Measurements from ENCODE around the gene CTSW. TPM values are rescaled to one million over a fixed set of nuclear protein-coding genes. Genes with fewer than 3 reads are reported as not detected.

The CTSW gene
- total and polyA plus RNA-seq, 5 donors from 2014 or later, result 3.5 to 35.9 (median 12.4) TPM

DNA sequence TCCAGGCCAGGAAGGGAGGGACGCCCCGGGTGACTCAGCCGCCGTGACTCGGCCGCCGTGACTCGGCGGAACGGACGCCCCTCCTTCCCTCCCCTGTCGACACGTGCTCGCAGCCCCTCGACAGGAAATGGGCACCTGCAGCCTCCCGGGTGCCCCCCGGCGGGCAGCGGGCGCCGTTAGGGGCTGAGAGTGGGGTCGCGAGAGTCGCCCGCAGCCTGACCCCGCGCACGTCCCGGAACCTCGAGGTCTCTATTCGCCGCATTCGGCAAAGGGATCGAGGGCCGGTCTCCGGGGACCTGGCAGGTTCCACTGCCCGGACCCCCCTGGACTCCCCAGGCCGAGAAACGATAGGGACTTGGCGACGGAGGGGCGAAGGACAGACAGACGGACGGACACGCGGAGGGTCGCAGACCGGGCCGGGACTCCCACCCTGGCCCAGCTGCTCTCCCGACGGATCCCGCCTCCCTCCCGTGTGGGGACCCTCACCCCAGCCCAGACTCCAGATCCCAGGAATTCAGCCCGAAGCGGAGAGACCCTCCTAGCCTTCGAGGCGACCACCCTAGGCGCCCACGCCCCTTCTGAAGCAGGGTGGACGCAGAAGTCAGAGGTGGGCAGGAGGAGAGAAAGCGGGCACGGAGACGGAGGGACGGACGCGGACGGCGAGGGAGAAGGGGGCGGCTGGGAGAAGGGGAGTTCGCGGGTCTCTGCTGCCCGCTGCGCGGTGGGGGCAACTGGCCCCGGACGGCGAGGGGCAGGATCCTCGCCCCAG lies 19.9 kb downstream of the CTSW start:
- Mint-ChIP-seq H3K36me3 (no peaks in the 10 kb centered on the region), H3K27ac (no peak overlapping the region), H3K9me3 (peaks cover 0 to 2% (median 0%) of the 10 kb centered on the region in 7 donors), H3K4me3 (peak overlapping the region in 2 of 4 donors; percentile 32 to 71), H3K4me1 (peaks cover 0 to 19% (median 5%) of the 10 kb centered on the region in 4 donors), H3K27me3 (peaks cover 29% of the 10 kb centered on the region)
- no peaks in the 10 kb centered on the region for H3K36me3 ChIP-seq (ENCODE audit: control insufficient read depth, insufficient read depth, low read length)
- H3K27me3 ChIP-seq (ENCODE audit: control insufficient read depth, insufficient read depth, low read length), result peaks cover 3% of the 10 kb centered on the region
- peak overlapping the region; percentile 33 for H3K27ac ChIP-seq (ENCODE audit: insufficient read depth, low read length, poor library complexity, severe bottlenecking)
- DNase-seq (peak in 2 of 3 donors; percentile 51 to 63), ATAC-seq (ENCODE audit: low read depth in 2 of 2) (no peak)
- H3K4me1 ChIP-seq (ENCODE audit: control insufficient read depth, insufficient read depth, low read length, poor library complexity, severe bottlenecking), result peaks cover 22% of the 10 kb centered on the region
- no peaks in the 10 kb centered on the region for H3K9me3 ChIP-seq (ENCODE audit: control insufficient read depth in 2 of 2, low read length in 2 of 2)
- H3K4me3 ChIP-seq (ENCODE audit: low read depth, low read length), result no peak overlapping the region

DNA sequence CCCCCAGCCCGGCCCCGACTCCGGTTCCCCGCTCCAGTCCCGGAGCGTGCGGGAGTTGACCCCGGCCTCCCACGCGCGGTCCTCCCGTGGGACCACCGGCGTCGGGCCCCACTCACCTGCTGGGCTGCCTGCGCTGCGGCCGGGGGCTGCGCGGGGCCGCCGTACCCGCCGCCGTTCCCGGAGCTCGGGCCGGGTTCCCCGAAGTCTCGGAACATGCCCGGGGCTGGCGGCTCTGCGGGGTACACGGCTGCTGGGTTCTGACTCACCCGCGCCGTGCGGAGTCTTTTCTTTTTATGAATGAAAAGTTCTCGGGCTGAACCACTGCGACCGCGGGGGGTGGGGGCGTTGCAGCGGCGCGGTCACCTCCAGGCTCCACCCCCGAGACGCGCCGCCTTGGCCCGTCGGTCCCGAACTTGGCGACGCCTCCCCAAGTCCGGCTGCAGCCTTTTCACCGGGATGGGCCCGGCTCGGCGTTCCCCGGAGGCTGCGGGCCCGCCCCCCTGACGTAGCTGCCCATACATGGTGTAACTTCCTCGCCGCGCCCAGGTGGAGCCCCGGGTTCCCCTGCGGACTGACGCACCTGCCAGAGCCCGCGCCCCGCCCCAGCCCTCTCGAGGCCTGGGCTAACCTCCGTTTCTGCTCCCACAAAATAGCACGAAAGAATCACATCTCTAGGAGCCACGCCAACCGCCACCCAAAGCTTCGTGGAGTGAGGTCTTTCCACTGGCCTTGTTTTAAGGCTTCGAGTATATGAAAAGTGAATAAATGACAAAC lies 20.7 kb downstream of the CTSW start, which contains the start of gene FOSL1:
FOSL1 (minus strand) TSS at position 264 of the 774 bp plus-strand sequence; CDS start at position 215, 49 bp downstream.
- no peaks in the 10 kb centered on the region for H3K9me3 ChIP-seq (ENCODE audit: control insufficient read depth in 2 of 2, low read length in 2 of 2)
- no peaks in the 10 kb centered on the region for H3K36me3 ChIP-seq (ENCODE audit: control insufficient read depth, insufficient read depth, low read length)
- peak; percentile 89 to 93 (median 93) for DNase-seq
- Mint-ChIP-seq H3K4me1 (peaks cover 0 to 19% (median 5%) of the 10 kb centered on the region in 4 donors), H3K27ac (peak within 1 kb of the TSS in 2 of 3 donors; percentile 77 to 81), H3K9me3 (peaks cover 0 to 2% (median 0%) of the 10 kb centered on the region in 7 donors), H3K27me3 (peaks cover 29% of the 10 kb centered on the region), H3K4me3 (peak within 1 kb of the TSS; percentile 21 to 78 (median 74)), H3K36me3 (no peaks in the 10 kb centered on the region)
- peak within 1 kb of the TSS; percentile 41 for H3K4me3 ChIP-seq (ENCODE audit: low read depth, low read length)
- peaks cover 3% of the 10 kb centered on the region for H3K27me3 ChIP-seq (ENCODE audit: control insufficient read depth, insufficient read depth, low read length)
- peak; percentile 91 to 94 for ATAC-seq (ENCODE audit: low read depth in 2 of 2)
- H3K4me1 ChIP-seq (ENCODE audit: control insufficient read depth, insufficient read depth, low read length, poor library complexity, severe bottlenecking), result peaks cover 22% of the 10 kb centered on the region
- H3K27ac ChIP-seq (ENCODE audit: insufficient read depth, low read length, poor library complexity, severe bottlenecking), result peak within 1 kb of the TSS; percentile 41

DNA sequence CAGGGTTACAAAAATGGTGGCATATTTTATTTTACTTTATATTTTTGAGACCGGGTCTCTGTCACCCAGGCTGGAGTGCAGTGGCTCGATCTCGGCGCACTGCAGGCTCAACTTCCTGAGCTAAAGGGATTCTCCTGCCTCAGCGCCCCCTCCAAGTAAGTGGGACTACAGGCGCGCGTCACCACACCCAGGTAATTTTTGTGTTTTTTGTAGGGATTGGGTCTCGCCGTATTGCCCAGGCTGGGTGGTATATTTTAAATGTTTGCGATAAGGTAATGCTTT lies 21.2 kb downstream of the CTSW start:
- peak overlapping the region in 2 of 3 donors; percentile 77 to 81 for H3K27ac Mint-ChIP-seq
- Histone ChIP-seq H3K4me3 (ENCODE audit: low read depth, low read length) (peak overlapping the region; percentile 41), H3K27ac (ENCODE audit: insufficient read depth, low read length, poor library complexity, severe bottlenecking) (peak overlapping the region; percentile 41), H3K4me1 (ENCODE audit: control insufficient read depth, insufficient read depth, low read length, poor library complexity, severe bottlenecking) (peaks cover 22% of the 10 kb centered on the region), H3K9me3 (ENCODE audit: control insufficient read depth in 2 of 2, low read length in 2 of 2) (no peaks in the 10 kb centered on the region), H3K36me3 (ENCODE audit: control insufficient read depth, insufficient read depth, low read length) (no peaks in the 10 kb centered on the region), H3K27me3 (ENCODE audit: control insufficient read depth, insufficient read depth, low read length) (peaks cover 3% of the 10 kb centered on the region)
- peaks cover 0 to 2% (median 0%) of the 10 kb centered on the region in 7 donors for H3K9me3 Mint-ChIP-seq
- peaks cover 0 to 19% (median 5%) of the 10 kb centered on the region in 4 donors for H3K4me1 Mint-ChIP-seq
- no peak for DNase-seq
- H3K4me3 Mint-ChIP-seq, result peak overlapping the region; percentile 21 to 78 (median 74)
- H3K36me3 Mint-ChIP-seq, result no peaks in the 10 kb centered on the region
- ATAC-seq (ENCODE audit: low read depth in 2 of 2), result no peak
- H3K27me3 Mint-ChIP-seq, result peaks cover 29% of the 10 kb centered on the region

DNA sequence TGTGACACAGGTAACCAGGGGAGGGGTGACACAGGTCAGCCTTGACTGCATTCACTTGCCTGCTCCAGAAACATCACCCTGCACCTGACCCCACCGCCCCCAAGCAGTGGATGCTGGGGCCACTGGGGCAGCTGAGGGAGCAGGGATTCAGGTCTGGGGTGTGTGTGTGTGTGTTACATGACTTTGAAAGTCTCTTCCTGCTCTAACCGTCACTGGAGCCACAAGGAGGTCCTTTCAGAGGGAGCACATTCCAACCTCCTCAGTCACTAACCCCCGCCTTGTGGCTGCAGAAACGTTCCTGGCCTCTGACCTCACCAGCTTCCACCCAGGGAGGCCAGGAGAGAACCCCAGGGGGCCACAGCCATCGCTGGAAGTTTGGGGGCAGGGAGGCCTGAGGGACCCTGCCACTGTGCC lies 23.4 kb downstream of the CTSW start:
- H3K4me3 ChIP-seq (ENCODE audit: low read depth, low read length), result no peak overlapping the region
- H3K27ac ChIP-seq (ENCODE audit: insufficient read depth, low read length, poor library complexity, severe bottlenecking), result no peak overlapping the region
- H3K36me3 ChIP-seq (ENCODE audit: control insufficient read depth, insufficient read depth, low read length), result no peaks in the 10 kb centered on the region
- Mint-ChIP-seq H3K27me3 (peaks cover 32% of the 10 kb centered on the region), H3K36me3 (no peaks in the 10 kb centered on the region), H3K9me3 (peaks cover 0 to 2% (median 0%) of the 10 kb centered on the region in 7 donors), H3K27ac (no peak overlapping the region), H3K4me1 (peaks cover 0 to 12% (median 5%) of the 10 kb centered on the region in 4 donors), H3K4me3 (peak overlapping the region in 1 of 4 donors; percentile 72)
- peaks cover 22% of the 10 kb centered on the region for H3K4me1 ChIP-seq (ENCODE audit: control insufficient read depth, insufficient read depth, low read length, poor library complexity, severe bottlenecking)
- no peak for DNase-seq
- H3K27me3 ChIP-seq (ENCODE audit: control insufficient read depth, insufficient read depth, low read length), result peaks cover 9% of the 10 kb centered on the region
- no peak for ATAC-seq (ENCODE audit: low read depth in 2 of 2)
- H3K9me3 ChIP-seq (ENCODE audit: control insufficient read depth in 2 of 2, low read length in 2 of 2), result no peaks in the 10 kb centered on the region

DNA sequence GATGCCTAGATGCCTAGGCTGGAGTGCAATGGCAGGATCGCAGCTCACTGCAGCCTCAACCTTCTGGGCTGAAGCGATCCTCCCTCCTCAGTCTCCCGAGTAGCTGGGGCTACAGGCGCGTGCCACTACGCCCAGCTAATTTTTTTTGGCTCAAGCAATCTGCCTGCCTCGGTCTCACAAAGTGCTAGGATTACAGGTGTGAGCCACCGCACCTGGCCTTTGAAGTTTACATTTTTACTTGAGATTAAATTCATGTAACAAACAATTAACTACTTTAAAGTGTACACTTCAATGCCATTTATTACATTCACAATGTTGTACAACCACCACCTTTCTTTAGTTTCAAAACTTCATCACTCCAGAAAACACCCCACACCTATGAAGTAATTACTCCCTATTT lies 24.1 kb downstream of the CTSW start:
- no peak overlapping the region for H3K4me3 ChIP-seq (ENCODE audit: low read depth, low read length)
- H3K9me3 ChIP-seq (ENCODE audit: control insufficient read depth in 2 of 2, low read length in 2 of 2), result no peaks in the 10 kb centered on the region
- peak overlapping the region in 1 of 3 donors; percentile 56 for H3K27ac Mint-ChIP-seq
- H3K9me3 Mint-ChIP-seq, result peaks cover 0 to 1% (median 0%) of the 10 kb centered on the region in 7 donors
- H3K36me3 ChIP-seq (ENCODE audit: control insufficient read depth, insufficient read depth, low read length), result no peaks in the 10 kb centered on the region
- peaks cover 9% of the 10 kb centered on the region for H3K27me3 ChIP-seq (ENCODE audit: control insufficient read depth, insufficient read depth, low read length)
- no peaks in the 10 kb centered on the region for H3K36me3 Mint-ChIP-seq
- DNase-seq (no peak), ATAC-seq (ENCODE audit: low read depth in 2 of 2) (no peak)
- H3K4me1 ChIP-seq (ENCODE audit: control insufficient read depth, insufficient read depth, low read length, poor library complexity, severe bottlenecking), result peaks cover 22% of the 10 kb centered on the region
- no peak overlapping the region for H3K27ac ChIP-seq (ENCODE audit: insufficient read depth, low read length, poor library complexity, severe bottlenecking)
- H3K4me1 Mint-ChIP-seq, result peaks cover 0 to 10% (median 5%) of the 10 kb centered on the region in 4 donors
- peaks cover 35% of the 10 kb centered on the region for H3K27me3 Mint-ChIP-seq
- H3K4me3 Mint-ChIP-seq, result peak overlapping the region in 2 of 4 donors; percentile 1 to 39

DNA sequence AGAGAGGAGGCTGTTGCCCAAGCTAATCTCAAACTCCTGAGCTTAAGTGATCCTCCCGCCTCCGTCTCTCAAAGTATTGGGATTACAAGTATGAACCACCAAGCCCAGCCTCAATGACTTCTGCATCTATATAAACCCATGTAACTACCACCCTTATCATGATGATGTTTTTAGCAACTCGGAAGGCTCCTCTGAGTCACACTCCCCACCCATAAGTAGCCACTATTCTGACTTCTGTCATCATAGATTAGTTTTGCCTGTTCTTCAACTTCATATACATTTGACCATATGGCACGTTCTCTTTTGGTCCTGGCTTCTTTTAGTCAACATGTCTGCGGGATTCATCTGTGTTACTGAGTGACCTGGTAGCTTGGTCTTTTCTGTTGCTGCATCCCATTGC lies 27.0 kb downstream of the CTSW start:
- Mint-ChIP-seq H3K36me3 (no peaks in the 10 kb centered on the region), H3K27me3 (peaks cover 32% of the 10 kb centered on the region), H3K4me3 (peak overlapping the region in 1 of 4 donors; percentile 32), H3K4me1 (peaks cover 0 to 7% (median 1%) of the 10 kb centered on the region in 4 donors), H3K27ac (no peak overlapping the region), H3K9me3 (no peaks in the 10 kb centered on the region)
- Histone ChIP-seq H3K9me3 (ENCODE audit: control insufficient read depth in 2 of 2, low read length in 2 of 2) (no peaks in the 10 kb centered on the region), H3K4me1 (ENCODE audit: control insufficient read depth, insufficient read depth, low read length, poor library complexity, severe bottlenecking) (no peaks in the 10 kb centered on the region), H3K36me3 (ENCODE audit: control insufficient read depth, insufficient read depth, low read length) (no peaks in the 10 kb centered on the region), H3K27me3 (ENCODE audit: control insufficient read depth, insufficient read depth, low read length) (peaks cover 9% of the 10 kb centered on the region), H3K4me3 (ENCODE audit: low read depth, low read length) (no peak overlapping the region), H3K27ac (ENCODE audit: insufficient read depth, low read length, poor library complexity, severe bottlenecking) (no peak overlapping the region)
- DNase-seq (no peak), ATAC-seq (ENCODE audit: low read depth in 2 of 2) (no peak)

DNA sequence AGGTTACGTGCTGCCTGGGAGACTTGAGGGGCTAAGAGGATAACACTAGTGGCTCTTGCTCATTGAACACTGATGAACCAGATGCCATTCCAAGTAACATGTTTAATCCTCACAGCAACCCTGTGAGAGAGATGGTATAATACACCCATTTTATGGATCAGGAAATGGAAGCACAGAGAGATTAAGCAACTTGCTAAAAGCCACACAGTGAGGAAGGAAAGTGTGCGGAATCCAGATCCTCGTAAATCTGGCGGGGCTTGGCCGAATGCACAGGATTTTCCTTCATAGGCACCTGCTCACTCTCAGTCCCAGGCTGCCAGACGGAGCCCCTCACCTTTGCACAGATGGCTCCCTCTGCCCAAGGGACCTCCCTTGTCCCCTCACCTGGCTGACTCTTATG lies 28.2 kb downstream of the CTSW start:
- Histone ChIP-seq H3K27ac (ENCODE audit: insufficient read depth, low read length, poor library complexity, severe bottlenecking) (no peak overlapping the region), H3K4me3 (ENCODE audit: low read depth, low read length) (no peak overlapping the region), H3K27me3 (ENCODE audit: control insufficient read depth, insufficient read depth, low read length) (peaks cover 9% of the 10 kb centered on the region), H3K9me3 (ENCODE audit: control insufficient read depth in 2 of 2, low read length in 2 of 2) (no peaks in the 10 kb centered on the region), H3K4me1 (ENCODE audit: control insufficient read depth, insufficient read depth, low read length, poor library complexity, severe bottlenecking) (no peaks in the 10 kb centered on the region), H3K36me3 (ENCODE audit: control insufficient read depth, insufficient read depth, low read length) (no peaks in the 10 kb centered on the region)
- Mint-ChIP-seq H3K27me3 (peaks cover 26% of the 10 kb centered on the region), H3K36me3 (no peaks in the 10 kb centered on the region), H3K27ac (no peak overlapping the region), H3K4me3 (no peak overlapping the region), H3K9me3 (no peaks in the 10 kb centered on the region), H3K4me1 (peaks cover 0 to 7% (median 1%) of the 10 kb centered on the region in 4 donors)
- DNase-seq (no peak), ATAC-seq (ENCODE audit: low read depth in 2 of 2) (no peak)
